ENCODE measurements around the gene TFR2.

TFR2 gene

DNA sequence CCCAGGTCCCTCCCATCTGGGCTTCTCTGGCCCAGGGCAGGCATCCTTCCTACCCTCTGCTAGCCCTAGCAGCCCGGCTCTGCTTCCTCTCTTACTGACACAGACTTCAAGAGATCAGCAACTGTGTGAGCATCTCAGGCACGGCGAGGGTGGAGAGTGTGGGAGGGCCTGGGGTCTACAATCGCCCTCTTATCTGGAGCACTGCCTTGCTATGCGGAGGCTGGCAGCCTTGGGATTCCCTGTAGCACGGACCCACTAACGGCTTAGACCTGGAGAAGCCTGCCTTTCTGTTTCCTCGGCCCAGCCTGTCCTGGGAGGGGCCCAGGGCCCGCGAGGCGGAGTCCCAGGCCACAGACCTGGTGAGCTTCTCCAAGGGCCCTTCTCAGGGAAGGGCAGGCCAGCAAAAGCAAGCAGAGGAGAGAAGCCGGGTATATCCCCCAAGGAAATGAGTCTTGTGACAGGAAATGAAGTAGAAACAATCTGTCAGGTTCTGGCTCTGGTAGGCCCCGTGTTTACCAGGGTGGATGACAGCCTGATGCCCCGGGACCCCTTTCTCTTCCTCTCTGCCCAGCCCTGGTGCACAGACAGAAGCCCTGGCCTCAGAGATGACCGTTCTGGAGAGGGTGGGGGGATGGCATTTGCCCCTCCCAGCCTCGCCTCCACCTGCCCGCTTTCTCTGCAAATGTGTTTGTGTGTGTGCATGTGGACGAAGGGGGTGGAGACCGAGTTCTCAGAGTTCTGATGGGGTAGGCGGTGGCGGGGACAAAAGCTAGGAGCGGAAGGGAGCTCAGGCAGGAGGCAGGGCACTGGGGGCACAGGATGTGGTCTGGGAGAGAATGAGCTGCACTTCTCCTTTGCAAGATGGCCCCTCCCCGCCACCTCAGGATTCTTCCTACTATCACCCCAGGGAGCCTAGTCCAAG, 58.0 kb downstream of the TFR2 start:
- CTCF ChIA-PET: interaction anchor here (1.1 to 13.2 kb wide), 7 partner anchors 11 to 114 kb away, joined by 3 to 138 read pairs (median 8); partner anchors contain the start of gene PCOLCE
- no peak for DNase-seq (ENCODE audit: low read depth, low spot score)
- POLR2A ChIA-PET: interaction anchor here (3.2 to 3.8 kb wide), 2 partner anchors 19 to 122 kb away, joined by 8 to 48 read pairs; partner anchors contain the start of genes PCOLCE and POP7
- H3K4me3 ChIP-seq (ENCODE audit: low read depth, low read length): peak overlapping the region; percentile 38
- TF ChIP-seq, protein P1, sequence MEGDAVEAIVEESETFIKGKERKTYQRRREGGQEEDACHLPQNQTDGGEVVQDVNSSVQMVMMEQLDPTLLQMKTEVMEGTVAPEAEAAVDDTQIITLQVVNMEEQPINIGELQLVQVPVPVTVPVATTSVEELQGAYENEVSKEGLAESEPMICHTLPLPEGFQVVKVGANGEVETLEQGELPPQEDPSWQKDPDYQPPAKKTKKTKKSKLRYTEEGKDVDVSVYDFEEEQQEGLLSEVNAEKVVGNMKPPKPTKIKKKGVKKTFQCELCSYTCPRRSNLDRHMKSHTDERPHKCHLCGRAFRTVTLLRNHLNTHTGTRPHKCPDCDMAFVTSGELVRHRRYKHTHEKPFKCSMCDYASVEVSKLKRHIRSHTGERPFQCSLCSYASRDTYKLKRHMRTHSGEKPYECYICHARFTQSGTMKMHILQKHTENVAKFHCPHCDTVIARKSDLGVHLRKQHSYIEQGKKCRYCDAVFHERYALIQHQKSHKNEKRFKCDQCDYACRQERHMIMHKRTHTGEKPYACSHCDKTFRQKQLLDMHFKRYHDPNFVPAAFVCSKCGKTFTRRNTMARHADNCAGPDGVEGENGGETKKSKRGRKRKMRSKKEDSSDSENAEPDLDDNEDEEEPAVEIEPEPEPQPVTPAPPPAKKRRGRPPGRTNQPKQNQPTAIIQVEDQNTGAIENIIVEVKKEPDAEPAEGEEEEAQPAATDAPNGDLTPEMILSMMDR (IDR thresholded peaks at IDR 0.05; ENCODE audit: insufficient read depth, low read length, missing control alignments): no peak

DNA sequence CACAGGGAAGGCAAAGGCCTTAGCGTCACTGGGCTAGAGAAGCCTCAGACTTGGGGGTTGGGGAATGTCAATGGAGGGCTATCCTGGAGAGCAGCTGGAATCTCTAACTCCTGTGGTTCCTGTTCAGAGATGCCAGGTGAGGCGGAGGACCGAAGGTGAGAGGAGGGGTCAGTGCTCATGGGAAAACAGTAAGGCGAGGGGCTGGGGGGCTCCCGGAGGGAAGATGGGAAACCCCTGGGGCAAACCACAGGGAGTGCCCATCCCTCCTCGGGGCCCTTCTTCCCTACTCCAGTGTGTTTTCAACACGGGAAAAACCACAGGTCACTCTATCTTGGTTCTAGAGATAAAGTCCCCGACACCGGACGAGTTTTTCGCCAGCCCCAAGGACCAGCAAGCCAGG, 58.7 kb downstream of the TFR2 start:
- no peak overlapping the region for H3K4me3 ChIP-seq (ENCODE audit: low read depth, low read length)
- ChIA-PET CTCF (interaction anchor here (1.1 to 13.2 kb wide), 3 partner anchors 20 to 114 kb away, joined by 3 to 138 read pairs (median 7); no protein-coding TSS in a partner anchor), POLR2A (no interaction called here)
- TF ChIP-seq, protein P1 (IDR thresholded peaks at IDR 0.05; ENCODE audit: insufficient read depth, low read length, missing control alignments): no peak
- no peak for DNase-seq (ENCODE audit: low read depth, low spot score)

DNA sequence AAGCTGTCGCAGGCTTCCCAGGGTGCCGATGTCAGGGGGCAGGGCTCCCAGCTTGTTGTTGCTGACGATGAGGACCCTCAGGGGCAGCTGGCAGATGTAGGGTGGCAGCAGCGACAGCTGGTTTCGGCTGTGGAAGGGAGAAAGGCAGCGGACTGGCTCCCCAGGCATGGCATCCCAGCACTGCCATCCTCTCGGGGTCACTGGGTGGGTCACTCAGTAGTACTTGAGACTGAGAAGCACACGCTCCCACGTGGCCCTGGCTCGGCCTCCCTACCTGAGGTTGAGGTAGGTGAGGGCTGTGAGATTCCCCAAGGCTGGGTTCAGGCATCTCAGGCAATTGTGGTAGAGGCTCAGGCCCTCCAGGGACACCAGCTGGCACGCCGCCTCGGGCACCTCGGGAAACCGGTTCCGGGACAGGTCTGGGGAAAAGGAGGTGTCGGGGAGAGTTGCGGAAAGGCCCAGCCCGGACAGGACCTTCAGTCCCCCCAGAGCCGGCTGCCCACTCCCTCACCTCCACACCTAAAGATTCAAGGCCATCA, 59.2 kb downstream of the TFR2 start:
- CTCF ChIA-PET: interaction anchor here (1.0 to 13.2 kb wide), 5 partner anchors 11 to 113 kb away, joined by 3 to 138 read pairs (median 6); no protein-coding TSS in a partner anchor
- H3K4me3 ChIP-seq (ENCODE audit: low read depth, low read length): no peak overlapping the region
- DNase-seq (ENCODE audit: low read depth, low spot score): no peak

DNA sequence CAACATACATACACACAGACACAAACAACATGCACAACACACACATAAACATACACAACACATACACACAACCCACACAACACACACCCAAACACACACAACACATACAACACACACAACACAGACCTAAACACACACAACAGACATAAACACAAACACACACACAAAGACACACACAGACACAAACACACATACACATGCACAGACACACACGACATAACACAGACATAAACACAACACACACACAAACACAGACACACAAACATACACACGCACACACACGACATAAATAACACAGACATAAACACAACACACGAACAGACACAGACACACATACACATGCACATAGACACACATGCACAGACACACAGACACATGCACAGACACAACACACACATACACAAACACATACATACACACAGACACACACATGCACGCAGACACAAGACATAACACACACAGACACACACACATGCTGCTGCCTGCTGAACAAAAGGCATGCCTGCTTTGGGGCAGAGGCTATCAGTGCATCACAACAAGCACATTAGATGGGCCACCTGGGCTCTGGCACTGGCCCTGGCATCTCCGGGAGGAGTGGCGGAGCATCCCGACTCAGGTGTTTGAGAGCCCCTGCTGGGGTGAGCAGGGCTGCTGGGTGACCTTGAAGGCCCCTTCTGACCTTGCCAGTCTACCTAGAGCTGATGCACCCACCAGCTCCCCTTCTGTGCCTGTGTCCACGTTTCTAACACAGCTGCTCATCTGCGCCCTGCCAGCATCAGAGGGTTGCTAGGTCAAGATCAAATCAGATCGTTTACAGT, 60.7 kb downstream of the TFR2 start:
- ChIA-PET POLR2A (no interaction called here), CTCF (interaction anchor here (0.9 to 13.2 kb wide), 5 partner anchors 9 to 112 kb away, joined by 3 to 138 read pairs (median 6); no protein-coding TSS in a partner anchor)
- no peak for DNase-seq (ENCODE audit: low read depth, low spot score)
- TF ChIP-seq, protein P1 (IDR thresholded peaks at IDR 0.05; ENCODE audit: insufficient read depth, low read length, missing control alignments): no peak
- no peak overlapping the region for H3K4me3 ChIP-seq (ENCODE audit: low read depth, low read length)

More for the DNA sequence above, 59.2 kb downstream of the TFR2 start:
- POLR2A ChIA-PET: no interaction called here
- TF ChIP-seq, protein P1 (IDR thresholded peaks at IDR 0.05; ENCODE audit: insufficient read depth, low read length, missing control alignments): no peak

DNA sequence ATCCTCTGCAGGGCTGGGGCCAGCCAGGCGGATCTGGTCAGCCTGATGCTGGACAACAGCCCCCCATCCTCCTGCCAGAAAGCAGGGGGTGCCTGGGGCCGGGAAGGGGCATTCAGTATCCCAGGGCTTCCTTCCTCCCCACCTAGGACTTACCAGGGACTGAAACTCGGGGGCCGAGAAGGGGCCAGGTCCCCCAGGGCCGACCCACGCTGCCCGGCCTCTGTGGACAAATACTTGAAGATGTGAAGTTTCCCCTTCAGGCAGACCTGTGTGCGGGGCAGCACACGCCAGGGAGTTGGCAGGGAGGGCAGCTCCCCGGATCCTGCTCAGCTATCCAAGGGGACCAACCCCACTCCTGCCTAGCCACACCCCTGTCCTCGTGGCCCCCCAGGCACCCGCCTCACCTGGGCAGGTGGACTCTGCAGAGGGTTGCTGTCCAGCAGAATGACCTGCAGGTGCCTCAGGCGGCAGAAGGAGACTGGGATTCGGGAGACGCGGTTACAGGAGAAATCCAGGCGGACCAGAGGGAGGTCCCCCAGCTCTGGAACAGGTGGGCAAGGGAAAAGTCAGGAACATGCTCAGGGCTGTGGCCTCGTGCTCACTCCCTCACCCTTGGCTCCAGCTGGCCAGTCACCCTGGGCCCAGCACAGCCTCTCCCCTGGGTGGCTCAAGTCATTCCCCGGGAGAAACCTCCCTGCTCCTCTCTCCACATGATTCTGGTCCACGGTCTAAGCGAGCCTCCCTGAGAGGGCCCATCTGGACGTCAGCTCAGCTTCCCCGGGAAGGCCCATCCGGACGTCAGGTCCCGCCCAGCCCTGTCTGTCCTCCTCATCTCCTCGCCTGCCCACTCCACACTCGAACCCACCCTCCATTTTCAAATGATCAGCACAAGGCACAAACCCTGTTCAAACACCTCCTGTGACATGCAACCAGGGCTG, 62.8 kb downstream of the TFR2 start:
- ChIA-PET CTCF (interaction anchor here (0.7 to 2.6 kb wide), 4 partner anchors 14 to 19 kb away, joined by 3 to 18 read pairs (median 4); no protein-coding TSS in a partner anchor), POLR2A (interaction anchor here (1.9 kb wide), 1 partner anchor 8 kb away, joined by 7 read pairs; the partner anchor contains the start of genes FBXO24 and LRCH4)
- TF ChIP-seq, protein P1 (IDR thresholded peaks at IDR 0.05; ENCODE audit: insufficient read depth, low read length, missing control alignments): no peak
- no peak overlapping the region for H3K4me3 ChIP-seq (ENCODE audit: low read depth, low read length)
- DNase-seq (ENCODE audit: low read depth, low spot score): no peak

Data from AG04449 (cell line).